OCI-LY1 (cell line): ENCODE data around the gene CNST.

Source experiments
- EZH2 ChIP-seq: fragments of 200-600 bp; sonication (generic), shearing (Covaris generic); IDR thresholded peaks from 2 replicates; pipeline ENCODE4 v1.8.0; 2017; ENCODE audit warnings: borderline replicate concordance, mixed run types, mild to moderate bottlenecking, antibody characterized with exemption, low read length, moderate library complexity, mixed read lengths
- TF ChIP-seq, protein P1 (sequence below): fragments of 200-600 bp; sonication (generic), shearing (Covaris generic); IDR thresholded peaks from 2 replicates; pipeline ENCODE4 v1.5.1; 2017; ENCODE audit warnings: mild to moderate bottlenecking, antibody characterized with exemption, low read length, moderate library complexity, mixed read lengths

DNA sequence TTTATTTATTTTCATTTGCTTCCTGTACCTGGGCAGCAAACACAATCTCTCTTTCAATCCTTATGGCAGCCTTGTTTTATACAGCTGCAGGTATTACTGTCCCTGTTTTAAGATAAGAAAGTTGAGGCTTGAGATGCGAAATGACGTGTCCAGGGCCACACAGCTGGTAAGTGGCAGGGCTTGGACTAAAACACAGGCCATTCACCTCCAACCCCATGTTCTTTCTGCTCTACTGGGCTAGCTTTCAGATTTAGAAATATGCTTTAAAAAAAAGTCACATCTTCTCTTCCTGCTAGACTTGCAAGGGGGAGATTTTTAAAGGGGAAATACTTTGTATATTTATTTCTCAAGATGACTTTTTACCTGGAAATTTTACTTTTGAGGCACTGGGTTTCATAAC lies 62.8 kb downstream of the CNST start:
- TF ChIP-seq, protein P1, sequence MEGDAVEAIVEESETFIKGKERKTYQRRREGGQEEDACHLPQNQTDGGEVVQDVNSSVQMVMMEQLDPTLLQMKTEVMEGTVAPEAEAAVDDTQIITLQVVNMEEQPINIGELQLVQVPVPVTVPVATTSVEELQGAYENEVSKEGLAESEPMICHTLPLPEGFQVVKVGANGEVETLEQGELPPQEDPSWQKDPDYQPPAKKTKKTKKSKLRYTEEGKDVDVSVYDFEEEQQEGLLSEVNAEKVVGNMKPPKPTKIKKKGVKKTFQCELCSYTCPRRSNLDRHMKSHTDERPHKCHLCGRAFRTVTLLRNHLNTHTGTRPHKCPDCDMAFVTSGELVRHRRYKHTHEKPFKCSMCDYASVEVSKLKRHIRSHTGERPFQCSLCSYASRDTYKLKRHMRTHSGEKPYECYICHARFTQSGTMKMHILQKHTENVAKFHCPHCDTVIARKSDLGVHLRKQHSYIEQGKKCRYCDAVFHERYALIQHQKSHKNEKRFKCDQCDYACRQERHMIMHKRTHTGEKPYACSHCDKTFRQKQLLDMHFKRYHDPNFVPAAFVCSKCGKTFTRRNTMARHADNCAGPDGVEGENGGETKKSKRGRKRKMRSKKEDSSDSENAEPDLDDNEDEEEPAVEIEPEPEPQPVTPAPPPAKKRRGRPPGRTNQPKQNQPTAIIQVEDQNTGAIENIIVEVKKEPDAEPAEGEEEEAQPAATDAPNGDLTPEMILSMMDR = no peak
- TF ChIP-seq EZH2 = no peak
